GM12891 (cell line): ENCODE data around the gene FLT1.

Experiments
- POLR2A ChIP-seq: IDR thresholded peaks from 2 replicates; pipeline ENCODE4 v1.6.1; 2011; ENCODE audit warnings: low read depth, low read length, control low read depth
- POLR2AphosphoS5 ChIP-seq: IDR thresholded peaks from 2 replicates; pipeline ENCODE4 v1.6.1; 2011; ENCODE audit warnings: low read depth, low read length, control low read depth
- POU2F2 ChIP-seq: IDR thresholded peaks from 2 replicates; pipeline ENCODE4 v1.6.1; 2011; ENCODE audit warnings: low read depth, mild to moderate bottlenecking, control low read depth, low read length, moderate library complexity
- SPI1 ChIP-seq: IDR thresholded peaks from 2 replicates; pipeline ENCODE4 v1.6.1; 2011; ENCODE audit warnings: low read depth, low read length, control low read depth
- TAF1 ChIP-seq: IDR thresholded peaks from 2 replicates; pipeline ENCODE4 v1.6.1; 2011; ENCODE audit warnings: low read depth, low read length, control low read depth

DNA sequence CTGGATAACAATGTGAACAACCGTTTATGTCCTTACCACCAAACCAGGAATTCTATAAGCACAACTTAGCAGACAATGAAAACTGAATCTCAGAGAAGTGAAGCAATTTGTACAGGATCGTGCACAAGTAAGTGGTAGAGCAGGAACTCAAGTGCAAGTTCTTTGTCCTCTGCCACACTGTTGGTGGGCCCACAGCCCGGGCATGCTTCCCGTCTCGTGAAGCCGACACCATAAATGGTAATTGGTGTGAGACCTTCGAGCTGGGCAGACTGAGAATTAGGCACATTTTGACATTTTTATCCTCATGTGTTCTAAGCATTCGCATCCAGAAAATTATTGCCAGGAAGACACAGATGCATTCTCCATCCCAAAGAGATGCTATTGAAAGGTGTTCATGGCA lies 27.9 kb upstream of the FLT1 start:
- TF ChIP-seq POLR2A (no peak), TAF1 (no peak), POLR2AphosphoS5 (no peak), SPI1 (no peak), POU2F2 (no peak)
